ENCODE results near the gene BLNK. TPM values are rescaled to one million over a fixed set of nuclear protein-coding genes. Genes with fewer than 3 reads are reported as not detected.

BLNK gene
- total RNA-seq, 6 donors from 2014 or later = 7.0 to 17.8 (median 10.8) TPM

- Histone ChIP-seq H3K4me1 (no peaks in the 10 kb centered on the region), H3K27me3 (no peaks in the 10 kb centered on the region), H3K9me3 (peaks cover 9 to 33% (median 29%) of the 10 kb centered on the region in 4 donors), H3K27ac (no peak overlapping the region), H3K4me3 (no peak overlapping the region), H3K36me3 (no peaks in the 10 kb centered on the region)
- DNase-seq (no peak), ATAC-seq (ENCODE audit: low FRiP score in 2 of 2) (no peak)
- 83 to 92% methylated on average over 1 of the region's 1 CpG for WGBS, 2 donors
- TF ChIP-seq POLR2AphosphoS5 (IDR thresholded peaks at IDR 0.05) (no peak), POLR2A (IDR thresholded peaks at IDR 0.05) (no peak), EP300 (IDR thresholded peaks at IDR 0.05) (no peak)
- TF ChIP-seq, protein P1, sequence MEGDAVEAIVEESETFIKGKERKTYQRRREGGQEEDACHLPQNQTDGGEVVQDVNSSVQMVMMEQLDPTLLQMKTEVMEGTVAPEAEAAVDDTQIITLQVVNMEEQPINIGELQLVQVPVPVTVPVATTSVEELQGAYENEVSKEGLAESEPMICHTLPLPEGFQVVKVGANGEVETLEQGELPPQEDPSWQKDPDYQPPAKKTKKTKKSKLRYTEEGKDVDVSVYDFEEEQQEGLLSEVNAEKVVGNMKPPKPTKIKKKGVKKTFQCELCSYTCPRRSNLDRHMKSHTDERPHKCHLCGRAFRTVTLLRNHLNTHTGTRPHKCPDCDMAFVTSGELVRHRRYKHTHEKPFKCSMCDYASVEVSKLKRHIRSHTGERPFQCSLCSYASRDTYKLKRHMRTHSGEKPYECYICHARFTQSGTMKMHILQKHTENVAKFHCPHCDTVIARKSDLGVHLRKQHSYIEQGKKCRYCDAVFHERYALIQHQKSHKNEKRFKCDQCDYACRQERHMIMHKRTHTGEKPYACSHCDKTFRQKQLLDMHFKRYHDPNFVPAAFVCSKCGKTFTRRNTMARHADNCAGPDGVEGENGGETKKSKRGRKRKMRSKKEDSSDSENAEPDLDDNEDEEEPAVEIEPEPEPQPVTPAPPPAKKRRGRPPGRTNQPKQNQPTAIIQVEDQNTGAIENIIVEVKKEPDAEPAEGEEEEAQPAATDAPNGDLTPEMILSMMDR (IDR thresholded peaks at IDR 0.05) = no peak
Measured at GRCh38 chr10:96168546-96168945, 102.8 kb downstream of the BLNK start.

GRCh38 chr10:96165726-96166125, 105.6 kb downstream of the BLNK start:
- H3K4me1 ChIP-seq = no peaks in the 10 kb centered on the region
- ATAC-seq (ENCODE audit: low FRiP score in 2 of 2) (no peak), DNase-seq (no peak)
- no peak overlapping the region for H3K4me3 ChIP-seq
- H3K9me3 ChIP-seq = peaks cover 9 to 22% (median 20%) of the 10 kb centered on the region in 4 donors
- H3K27ac ChIP-seq = no peak overlapping the region
- no peaks in the 10 kb centered on the region for H3K27me3 ChIP-seq
- H3K36me3 ChIP-seq = peaks cover 0 to 3% (median 0%) of the 10 kb centered on the region in 4 donors
- WGBS, 2 donors = 89 to 91% methylated on average over 6 of the region's 6 CpGs
- no peak for TF ChIP-seq POLR2AphosphoS5 (IDR thresholded peaks at IDR 0.05)

GRCh38 chr10:96153070-96153469, 118.3 kb downstream of the BLNK start:
- Histone ChIP-seq H3K36me3 (peaks cover 19 to 72% (median 39%) of the 10 kb centered on the region in 4 donors), H3K4me3 (no peak overlapping the region), H3K27me3 (no peaks in the 10 kb centered on the region), H3K27ac (no peak overlapping the region), H3K4me1 (no peaks in the 10 kb centered on the region), H3K9me3 (no peaks in the 10 kb centered on the region)
- ATAC-seq (ENCODE audit: low FRiP score in 2 of 2) (no peak), DNase-seq (no peak)
- WGBS, 2 donors = 82 to 92% methylated on average over 1 of the region's 1 CpG
- no peak for TF ChIP-seq EP300 (IDR thresholded peaks at IDR 0.05)
- TF ChIP-seq, protein P1 (IDR thresholded peaks at IDR 0.05) = no peak

GRCh38 chr10:96152437-96152836, 118.9 kb downstream of the BLNK start:
- no peak for TF ChIP-seq POLR2AphosphoS5 (IDR thresholded peaks at IDR 0.05)
- TF ChIP-seq, protein P1 (IDR thresholded peaks at IDR 0.05) = no peak
- TF ChIP-seq EP300 (IDR thresholded peaks at IDR 0.05) = no peak
- TF ChIP-seq POLR2A (IDR thresholded peaks at IDR 0.05) = no peak
- Histone ChIP-seq H3K36me3 (peaks cover 19 to 71% (median 38%) of the 10 kb centered on the region in 4 donors), H3K9me3 (no peaks in the 10 kb centered on the region), H3K4me1 (no peaks in the 10 kb centered on the region), H3K27ac (no peak overlapping the region), H3K27me3 (no peaks in the 10 kb centered on the region), H3K4me3 (no peak overlapping the region)
- no peak for DNase-seq
- 93 to 94% methylated on average over 4 of the region's 4 CpGs for WGBS, 2 donors
- ATAC-seq (ENCODE audit: low FRiP score in 2 of 2) = no peak

Other genes with a start within 250 kb of the BLNK start
- 1 to 10 TPM in 5 of 6 donors, under 1 TPM in 1; 0.55 to 7.7 (median 5.5) TPM for gene CCNJ, start 228.0 kb downstream of the BLNK start, total RNA-seq
- gene ZNF518A, start 141.3 kb downstream of the BLNK start, total RNA-seq = 10 to 100 TPM in 5 of 6 donors, 1 to 10 TPM in 1; 4.7 to 29.5 (median 16.7) TPM
- not detected for gene DNTT, start 32.9 kb upstream of the BLNK start, total RNA-seq
- not detected for gene OPALIN, start 87.4 kb upstream of the BLNK start, total RNA-seq
- gene TLL2, start 242.4 kb upstream of the BLNK start, total RNA-seq = under 1 TPM in 2 of 6 donors, not detected in 4; 0.06 to 0.20 TPM

All from upper lobe of left lung (tissue), 6 donors.